NCI-H1417 treated with DMSO at 0.1 percent for 48 hours (cell line): ENCODE data around the gene GRPEL1.

Source experiments
- DNase-seq: peaks from one replicate; lab custom pipeline; 2025; lab: John Stamatoyannopoulos, UW

The GRPEL1 gene

DNA sequence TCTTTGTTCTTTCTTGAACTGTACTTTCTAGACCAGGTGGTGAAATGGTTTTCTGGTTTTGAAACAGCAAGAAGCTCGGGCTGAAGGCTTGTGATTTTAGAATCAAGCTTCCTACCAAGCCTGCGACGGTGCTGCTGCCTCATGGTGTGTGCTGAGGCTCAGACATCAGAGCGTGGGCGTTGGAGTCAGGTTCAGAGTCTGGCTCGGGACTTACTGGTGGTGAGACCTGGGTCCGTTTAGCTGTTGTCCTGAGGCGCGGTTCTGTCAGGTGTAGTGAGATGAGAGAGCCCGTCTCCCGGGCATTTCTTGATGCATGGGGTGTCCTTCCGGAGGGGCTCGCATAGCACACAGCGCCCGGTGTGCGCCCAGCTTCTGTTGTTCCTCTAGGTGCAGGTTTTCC lies 44.4 kb downstream of the GRPEL1 start:
- DNase-seq = no peak

DNA sequence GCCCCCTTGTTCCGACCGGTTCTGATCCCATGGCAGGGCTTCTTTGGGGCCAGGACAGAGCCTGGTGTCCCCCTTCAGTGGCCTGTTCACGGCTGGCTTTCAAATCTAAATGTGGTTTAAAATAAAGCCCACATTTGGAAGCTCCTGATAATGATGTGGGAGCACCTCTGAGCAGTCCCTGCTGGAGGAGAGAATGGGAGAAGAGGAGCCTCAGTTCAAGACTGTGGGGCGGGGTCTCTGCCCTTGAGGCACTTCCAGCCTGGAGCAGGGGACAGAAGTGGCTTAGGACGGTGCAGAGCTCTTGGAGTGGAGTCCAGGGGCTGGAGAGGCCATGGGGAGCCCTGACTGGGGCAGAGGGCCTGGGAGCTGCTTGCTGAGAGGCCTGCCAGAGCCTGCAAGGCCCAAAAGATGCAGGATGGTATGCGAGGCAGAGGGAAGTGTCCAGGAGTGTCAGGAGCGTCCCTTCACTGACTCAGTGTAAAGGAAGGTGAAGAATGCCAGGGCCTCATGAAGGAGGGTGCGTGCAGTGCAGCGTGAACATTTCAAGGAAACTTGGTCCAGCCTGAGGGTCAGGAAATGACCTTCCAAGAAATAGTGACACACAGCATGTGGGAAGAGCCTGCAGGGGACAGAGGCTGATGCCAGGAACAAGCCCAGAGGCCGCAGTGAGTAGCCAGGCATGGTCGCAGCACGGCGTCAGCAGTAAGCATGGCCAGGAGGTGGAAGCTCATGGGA lies 45.8 kb downstream of the GRPEL1 start:
- no peak for DNase-seq

GRCh38 chr4:7021355-7021754 lies 46.5 kb downstream of the GRPEL1 start:
- DNase-seq = no peak

GRCh38 chr4:7020856-7021255 lies 47.0 kb downstream of the GRPEL1 start:
- DNase-seq = no peak

DNA sequence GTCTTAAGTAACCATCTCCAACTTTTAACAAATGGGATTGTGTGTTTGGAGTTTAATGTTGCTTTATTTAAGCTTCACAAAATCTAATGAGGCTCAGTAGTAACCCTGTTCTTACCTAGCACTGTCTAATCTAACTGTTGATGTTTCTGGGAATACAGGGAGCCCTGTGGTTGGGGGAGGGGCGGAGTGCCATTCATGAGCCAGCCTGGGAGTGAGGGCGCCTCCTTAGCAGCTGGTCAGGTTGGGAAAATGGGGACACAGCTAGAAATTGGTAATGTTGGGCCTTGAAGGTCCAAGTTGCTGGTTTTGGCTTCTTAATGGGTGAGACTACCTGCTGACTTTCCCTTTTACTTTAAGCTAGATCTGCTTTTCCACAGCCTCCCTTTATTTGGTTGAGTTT lies 47.6 kb downstream of the GRPEL1 start:
- no peak for DNase-seq

- no peak for DNase-seq
Observed at GRCh38 chr4:7019367-7019766, 48.5 kb downstream of the GRPEL1 start.

DNA sequence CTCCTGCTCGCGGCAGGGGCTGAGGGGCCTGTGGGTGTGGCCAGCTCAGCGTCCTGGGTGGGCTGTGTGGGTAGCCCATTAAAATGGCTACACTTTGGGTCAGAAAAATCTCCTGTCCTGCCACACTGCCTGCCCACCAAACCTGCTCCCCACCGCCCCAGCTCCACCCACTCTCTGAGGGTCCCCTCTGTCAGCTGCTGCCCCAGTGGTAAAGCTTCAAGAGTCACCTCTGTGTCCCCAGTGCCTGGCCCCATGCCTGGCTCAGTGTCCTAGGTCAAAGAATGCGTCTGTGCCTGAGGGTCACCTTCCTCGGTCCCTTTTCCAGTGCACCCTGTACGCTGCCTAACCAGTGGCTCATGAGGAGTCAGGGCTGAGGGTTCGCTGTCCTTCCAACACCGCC lies 49.6 kb downstream of the GRPEL1 start:
- no peak for DNase-seq

GRCh38 chr4:7017446-7018048 lies 50.3 kb downstream of the GRPEL1 start:
- DNase-seq = no peak

DNA sequence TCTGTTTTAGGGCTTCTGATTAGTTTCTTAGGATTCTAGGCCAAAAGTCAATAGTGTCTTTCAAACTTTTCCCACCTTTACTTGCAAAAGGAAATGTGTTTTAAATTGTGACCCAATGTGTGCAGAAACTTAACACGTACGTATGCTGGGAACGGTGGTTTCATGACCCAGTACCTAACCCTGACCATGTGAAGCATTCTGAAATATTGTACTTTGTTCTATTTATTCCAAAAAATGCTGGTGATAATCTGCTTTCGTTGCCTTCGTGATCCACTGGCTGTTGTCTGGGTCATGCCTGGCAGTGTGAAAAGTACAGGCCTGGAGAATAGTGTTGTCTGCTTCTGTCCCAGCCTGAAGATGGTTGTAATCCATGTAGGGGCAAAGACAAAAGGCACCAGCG lies 51.4 kb downstream of the GRPEL1 start:
- DNase-seq = no peak

DNA sequence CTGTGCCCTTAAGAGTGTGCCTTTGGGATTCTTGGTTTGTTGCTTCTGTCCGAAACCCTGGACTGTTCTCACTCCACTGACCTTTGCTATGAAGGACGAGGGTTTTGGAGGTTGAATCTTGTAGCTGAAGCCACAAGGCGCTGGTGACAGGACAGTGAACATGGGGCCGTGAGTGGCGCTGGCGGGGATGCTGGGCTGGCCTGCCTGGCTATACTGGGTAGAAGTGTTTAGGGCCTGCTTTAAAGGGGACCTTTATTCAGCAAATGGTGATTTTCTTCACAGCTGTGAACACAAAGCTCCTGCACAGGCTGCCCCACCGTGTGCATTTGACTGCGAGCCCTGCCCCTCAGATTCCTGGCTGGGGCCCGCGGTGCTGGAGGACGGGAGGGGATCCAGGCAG lies 51.8 kb downstream of the GRPEL1 start:
- no peak for DNase-seq

DNA sequence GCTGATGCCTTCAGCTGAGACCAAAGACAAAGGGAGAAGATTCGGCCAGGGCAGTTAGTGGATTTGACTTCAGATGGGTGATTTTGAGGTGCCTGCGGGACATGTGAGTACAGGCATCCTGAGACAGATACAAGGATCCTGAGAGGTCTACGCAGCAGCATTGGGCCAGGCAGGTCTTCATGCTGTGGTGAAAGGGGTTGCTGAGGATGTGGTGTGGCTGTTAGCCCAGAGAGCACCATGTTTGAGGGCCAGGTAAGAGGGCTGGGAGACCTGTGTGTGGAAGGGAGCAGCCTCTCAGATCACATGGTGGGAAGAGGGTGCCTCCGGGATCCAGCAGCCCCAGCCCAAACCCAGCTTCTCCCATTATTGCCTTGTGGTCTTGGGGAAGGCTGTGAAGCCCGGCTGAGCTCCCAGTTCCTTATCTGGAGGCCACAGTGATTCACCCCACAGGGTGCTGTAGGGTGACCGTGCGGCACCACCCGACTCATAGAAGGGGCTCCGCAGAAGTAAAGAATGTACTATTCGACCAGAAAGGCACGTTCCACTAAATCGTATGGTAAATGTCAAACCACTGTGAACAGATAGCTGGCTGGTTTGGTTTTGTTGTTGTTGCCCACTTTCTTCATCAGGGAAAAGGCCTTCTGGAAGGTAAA lies 52.4 kb downstream of the GRPEL1 start:
- DNase-seq = no peak

DNA sequence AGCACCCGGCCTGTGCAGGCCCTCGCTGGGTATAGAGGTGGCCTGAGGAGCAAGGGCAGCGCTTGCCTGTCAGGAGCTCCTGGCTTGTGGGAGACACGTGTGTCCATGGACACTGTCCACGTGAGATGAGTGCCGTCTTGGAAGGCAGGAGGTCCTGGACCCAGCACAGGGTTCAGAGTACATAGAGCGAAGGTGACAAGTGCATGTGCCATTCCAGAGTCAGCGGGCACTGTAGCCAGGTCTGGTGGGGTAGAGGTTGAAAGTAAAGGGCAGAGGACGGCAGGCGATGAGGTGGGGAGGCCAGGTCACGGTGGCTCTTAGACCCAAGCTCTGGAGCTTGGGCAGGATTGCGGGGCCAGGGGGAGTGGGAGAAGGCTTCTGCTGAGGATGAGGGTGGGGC lies 53.0 kb downstream of the GRPEL1 start:
- DNase-seq = no peak

DNA sequence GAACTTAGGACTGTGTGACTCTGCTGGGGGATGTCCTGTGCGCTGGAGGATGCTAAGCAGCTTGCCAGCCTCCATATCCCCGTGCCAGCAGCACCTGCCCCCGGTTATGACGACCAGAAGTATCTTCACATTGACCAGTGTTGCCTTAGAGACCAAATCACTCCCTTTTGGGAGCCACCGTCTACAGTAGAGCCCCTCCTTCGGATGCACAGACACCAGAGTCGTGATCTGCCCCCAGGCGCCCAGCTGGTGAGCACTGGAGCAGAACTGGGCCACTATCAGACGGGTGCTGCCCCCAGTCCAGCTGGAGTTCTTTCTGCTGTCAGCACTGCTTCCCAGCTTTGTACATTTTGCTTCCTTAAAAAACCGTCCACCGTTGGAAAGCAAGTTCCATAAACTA lies 54.7 kb downstream of the GRPEL1 start:
- DNase-seq = no peak

- DNase-seq = no peak
Observed at GRCh38 chr4:7009564-7009963, 58.3 kb downstream of the GRPEL1 start.
